BJ (cell line): ENCODE results near the gene ZNF319. TPM values are rescaled to one million over a fixed set of nuclear protein-coding genes. Genes with fewer than 3 reads are reported as not detected.
"Not testable (repeated sequence)": the region's sequence is repeated elsewhere in the genome, so short reads cannot be mapped to it uniquely, and the experiment has no call there.

Experiments used
- CTCF ChIA-PET: fragments of 350-600 bp; formaldehyde crosslinking; extraction: SDS; loops from one replicate; lab custom pipeline; 2021; ENCODE audit warnings: antibody characterized with exemption, inconsistent platforms; lab: Yijun Ruan, JAX
- POLR2A ChIA-PET: fragments of 300-600 bp; sonication (Branson Sonifier 250); formaldehyde crosslinking; extraction: SDS; loops from one replicate; lab custom pipeline; 2021; ENCODE audit warnings: antibody characterized with exemption; lab: Charles Lee
- DNase-seq: peaks from one replicate; pipeline ENCODE4 v3.0.0-alpha.2; 2011; ENCODE audit warnings: low read depth
- H3K27me3 ChIP-seq: 2 replicates; pipeline ENCODE4 v1.6.0; 2011; ENCODE audit warnings: low read length; ENCODE audit not compliant: control insufficient read depth, insufficient read depth
- H3K36me3 ChIP-seq: 2 replicates; pipeline ENCODE4 v1.5.1; 2011; ENCODE audit warnings: low read length; ENCODE audit not compliant: control insufficient read depth, insufficient read depth
- H3K4me3 ChIP-seq: 2 replicates; pipeline ENCODE4 v1.5.1; 2011; ENCODE audit warnings: low read depth, mild to moderate bottlenecking, control low read depth, low read length
- CTCF ChIP-seq: IDR thresholded peaks from 2 replicates; pipeline ENCODE4 v1.5.1; 2011; ENCODE audit warnings: low read depth, mild to moderate bottlenecking, control low read depth, inconsistent platforms, low read length, moderate library complexity; ENCODE audit not compliant: insufficient read depth
- polyA plus RNA-seq: library from polyadenylated mRNA; depleted of rRNA; stranded (reverse); fragments of >200 nt; gene quantifications from 2 replicates; pipeline ENCODE4 v1.2.3, GENCODE V29; 2011

ZNF319 gene
- polyA plus RNA-seq, 1 experiment: 5.8 TPM

- DNase-seq: no peak
- Histone ChIP-seq H3K4me3 (no peak overlapping the region), H3K36me3 (no peaks in the 10 kb centered on the region), H3K27me3 (peaks cover 2% of the 10 kb centered on the region; the same call in 1 of the 2 replicates)
- ChIA-PET CTCF (interaction anchor here (2.6 kb wide), 1 partner anchor 74 kb away, joined by 6 read pairs; no protein-coding TSS in a partner anchor), POLR2A (no interaction called here)
- TF ChIP-seq CTCF: no peak
These were observed 18.8 kb downstream of the ZNF319 start for GRCh38 chr16:57981636-57982035.

- no peak for TF ChIP-seq CTCF
- Histone ChIP-seq H3K4me3 (no peak overlapping the region), H3K27me3 (peaks cover 6% of the 10 kb centered on the region), H3K36me3 (no peaks in the 10 kb centered on the region)
- ChIA-PET POLR2A (no interaction called here), CTCF (interaction anchor here (1.2 kb wide), 1 partner anchor 10 kb away, joined by 3 read pairs; no protein-coding TSS in a partner anchor)
- DNase-seq: no peak
These were observed 21.4 kb downstream of the ZNF319 start for GRCh38 chr16:57979006-57979585.

- H3K27me3 ChIP-seq, H3K36me3 ChIP-seq, DNase-seq, POLR2A ChIA-PET, H3K4me3 ChIP-seq: not testable (repeated sequence)
- CTCF ChIA-PET: interaction anchor here (1.9 kb wide), 1 partner anchor 72 kb away, joined by 5 read pairs; no protein-coding TSS in a partner anchor
These were observed 22.4 kb downstream of the ZNF319 start for GRCh38 chr16:57978070-57978465.

- no peak for DNase-seq
- Histone ChIP-seq H3K27me3 (peaks cover 7% of the 10 kb centered on the region), H3K36me3 (no peaks in the 10 kb centered on the region), H3K4me3 (no peak overlapping the region)
- CTCF ChIA-PET: interaction anchor here (1.9 kb wide), 1 partner anchor 71 kb away, joined by 5 read pairs; no protein-coding TSS in a partner anchor
- POLR2A ChIA-PET: no interaction called here
- TF ChIP-seq CTCF: no peak
These were observed 22.9 kb downstream of the ZNF319 start for GRCh38 chr16:57977418-57978069.

- DNase-seq: no peak
- CTCF ChIA-PET: interaction anchor here (1.9 kb wide), 1 partner anchor 70 kb away, joined by 5 read pairs; no protein-coding TSS in a partner anchor
- Histone ChIP-seq H3K4me3 (no peak overlapping the region), H3K27me3 (peaks cover 7% of the 10 kb centered on the region), H3K36me3 (no peaks in the 10 kb centered on the region)
- TF ChIP-seq CTCF: no peak
- POLR2A ChIA-PET: no interaction called here
These were observed 24.1 kb downstream of the ZNF319 start for GRCh38 chr16:57976331-57976796.
